ENCODE data around the gene OLFM1.
"Not testable (repeated sequence)": the region's sequence is repeated elsewhere in the genome, so short reads cannot be mapped to it uniquely, and the experiment has no call there.

Gene OLFM1

GRCh38 chr9:135135929-135136315 lies 48.5 kb downstream of the OLFM1 start:
- DNase-seq, result no peak

- DNase-seq, result no peak
Measured at GRCh38 chr9:135136481-135136880, 49.0 kb downstream of the OLFM1 start.

GRCh38 chr9:135136991-135137832 lies 49.7 kb downstream of the OLFM1 start:
- no peak for DNase-seq

- DNase-seq, result no peak
Measured at GRCh38 chr9:135138078-135138855, 50.8 kb downstream of the OLFM1 start.

GRCh38 chr9:135139366-135139959 lies 52.0 kb downstream of the OLFM1 start:
- DNase-seq, result no peak

- DNase-seq, result no peak
Measured at GRCh38 chr9:135141183-135141774, 53.8 kb downstream of the OLFM1 start.

GRCh38 chr9:135144581-135145170 lies 57.2 kb downstream of the OLFM1 start:
- DNase-seq, result no peak

- DNase-seq, result no peak
Measured at GRCh38 chr9:135145312-135145711, 57.8 kb downstream of the OLFM1 start.

- DNase-seq, result no peak
Measured at GRCh38 chr9:135146241-135146640, 58.8 kb downstream of the OLFM1 start.

- DNase-seq, result no peak
Measured at GRCh38 chr9:135146766-135147473, 59.5 kb downstream of the OLFM1 start.

- no peak for DNase-seq
Measured at GRCh38 chr9:135147474-135147805, 60.0 kb downstream of the OLFM1 start.

GRCh38 chr9:135147938-135148337 lies 60.5 kb downstream of the OLFM1 start:
- no peak for DNase-seq

GRCh38 chr9:135148386-135148785 lies 60.9 kb downstream of the OLFM1 start:
- no peak for DNase-seq

- DNase-seq, result not testable (repeated sequence)
Measured at GRCh38 chr9:135149901-135150300, 62.4 kb downstream of the OLFM1 start.

- no peak for DNase-seq
Measured at GRCh38 chr9:135150981-135151380, 63.5 kb downstream of the OLFM1 start.

- no peak for DNase-seq
Measured at GRCh38 chr9:135151757-135152613, 64.5 kb downstream of the OLFM1 start.

- DNase-seq, result no peak
Measured at GRCh38 chr9:135152614-135153334, 65.3 kb downstream of the OLFM1 start.

GRCh38 chr9:135154050-135154615 lies 66.7 kb downstream of the OLFM1 start:
- no peak for DNase-seq

GRCh38 chr9:135155396-135155795 lies 67.9 kb downstream of the OLFM1 start:
- no peak for DNase-seq

Measured in NK-92 treated with Interleukin-12 subunit alpha and Interleukin-12 subunit beta, amount 100 ng/mL, for 24 hours (cell line).